ENCODE measurements around the gene BMPER.

Gene BMPER

GRCh38 chr7:34190299-34190698 lies 285.0 kb downstream of the BMPER start:
- Histone ChIP-seq H3K36me3 (ENCODE audit: control insufficient read depth in 2 of 2, insufficient read depth in 1 of 2, low read length in 2 of 2) (no peaks in the 10 kb centered on the region), H3K4me3 (ENCODE audit: low read depth, low read length) (no peak overlapping the region), H3K27ac (ENCODE audit: extremely low read depth, low read depth, low read length) (no peak overlapping the region), H3K4me1 (ENCODE audit: control insufficient read depth, insufficient read depth, low read length) (no peaks in the 10 kb centered on the region), H3K9me3 (ENCODE audit: control insufficient read depth, insufficient read depth, low read depth, low read length) (no peaks in the 10 kb centered on the region)
- POLR2A ChIA-PET: no interaction called here
- CTCF ChIA-PET: no interaction called here
- TF ChIP-seq, protein P1, sequence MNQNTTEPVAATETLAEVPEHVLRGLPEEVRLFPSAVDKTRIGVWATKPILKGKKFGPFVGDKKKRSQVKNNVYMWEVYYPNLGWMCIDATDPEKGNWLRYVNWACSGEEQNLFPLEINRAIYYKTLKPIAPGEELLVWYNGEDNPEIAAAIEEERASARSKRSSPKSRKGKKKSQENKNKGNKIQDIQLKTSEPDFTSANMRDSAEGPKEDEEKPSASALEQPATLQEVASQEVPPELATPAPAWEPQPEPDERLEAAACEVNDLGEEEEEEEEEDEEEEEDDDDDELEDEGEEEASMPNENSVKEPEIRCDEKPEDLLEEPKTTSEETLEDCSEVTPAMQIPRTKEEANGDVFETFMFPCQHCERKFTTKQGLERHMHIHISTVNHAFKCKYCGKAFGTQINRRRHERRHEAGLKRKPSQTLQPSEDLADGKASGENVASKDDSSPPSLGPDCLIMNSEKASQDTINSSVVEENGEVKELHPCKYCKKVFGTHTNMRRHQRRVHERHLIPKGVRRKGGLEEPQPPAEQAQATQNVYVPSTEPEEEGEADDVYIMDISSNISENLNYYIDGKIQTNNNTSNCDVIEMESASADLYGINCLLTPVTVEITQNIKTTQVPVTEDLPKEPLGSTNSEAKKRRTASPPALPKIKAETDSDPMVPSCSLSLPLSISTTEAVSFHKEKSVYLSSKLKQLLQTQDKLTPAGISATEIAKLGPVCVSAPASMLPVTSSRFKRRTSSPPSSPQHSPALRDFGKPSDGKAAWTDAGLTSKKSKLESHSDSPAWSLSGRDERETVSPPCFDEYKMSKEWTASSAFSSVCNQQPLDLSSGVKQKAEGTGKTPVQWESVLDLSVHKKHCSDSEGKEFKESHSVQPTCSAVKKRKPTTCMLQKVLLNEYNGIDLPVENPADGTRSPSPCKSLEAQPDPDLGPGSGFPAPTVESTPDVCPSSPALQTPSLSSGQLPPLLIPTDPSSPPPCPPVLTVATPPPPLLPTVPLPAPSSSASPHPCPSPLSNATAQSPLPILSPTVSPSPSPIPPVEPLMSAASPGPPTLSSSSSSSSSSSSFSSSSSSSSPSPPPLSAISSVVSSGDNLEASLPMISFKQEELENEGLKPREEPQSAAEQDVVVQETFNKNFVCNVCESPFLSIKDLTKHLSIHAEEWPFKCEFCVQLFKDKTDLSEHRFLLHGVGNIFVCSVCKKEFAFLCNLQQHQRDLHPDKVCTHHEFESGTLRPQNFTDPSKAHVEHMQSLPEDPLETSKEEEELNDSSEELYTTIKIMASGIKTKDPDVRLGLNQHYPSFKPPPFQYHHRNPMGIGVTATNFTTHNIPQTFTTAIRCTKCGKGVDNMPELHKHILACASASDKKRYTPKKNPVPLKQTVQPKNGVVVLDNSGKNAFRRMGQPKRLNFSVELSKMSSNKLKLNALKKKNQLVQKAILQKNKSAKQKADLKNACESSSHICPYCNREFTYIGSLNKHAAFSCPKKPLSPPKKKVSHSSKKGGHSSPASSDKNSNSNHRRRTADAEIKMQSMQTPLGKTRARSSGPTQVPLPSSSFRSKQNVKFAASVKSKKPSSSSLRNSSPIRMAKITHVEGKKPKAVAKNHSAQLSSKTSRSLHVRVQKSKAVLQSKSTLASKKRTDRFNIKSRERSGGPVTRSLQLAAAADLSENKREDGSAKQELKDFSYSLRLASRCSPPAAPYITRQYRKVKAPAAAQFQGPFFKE (tag by site-specific recombination; IDR thresholded peaks at IDR 0.05; ENCODE audit: borderline replicate concordance): no peak
- TF ChIP-seq ZNF184 (tag by site-specific recombination; IDR thresholded peaks at IDR 0.05): no peak
- TF ChIP-seq ZFP37 (tag by site-specific recombination; IDR thresholded peaks at IDR 0.05): no peak
- TF ChIP-seq, protein P2, sequence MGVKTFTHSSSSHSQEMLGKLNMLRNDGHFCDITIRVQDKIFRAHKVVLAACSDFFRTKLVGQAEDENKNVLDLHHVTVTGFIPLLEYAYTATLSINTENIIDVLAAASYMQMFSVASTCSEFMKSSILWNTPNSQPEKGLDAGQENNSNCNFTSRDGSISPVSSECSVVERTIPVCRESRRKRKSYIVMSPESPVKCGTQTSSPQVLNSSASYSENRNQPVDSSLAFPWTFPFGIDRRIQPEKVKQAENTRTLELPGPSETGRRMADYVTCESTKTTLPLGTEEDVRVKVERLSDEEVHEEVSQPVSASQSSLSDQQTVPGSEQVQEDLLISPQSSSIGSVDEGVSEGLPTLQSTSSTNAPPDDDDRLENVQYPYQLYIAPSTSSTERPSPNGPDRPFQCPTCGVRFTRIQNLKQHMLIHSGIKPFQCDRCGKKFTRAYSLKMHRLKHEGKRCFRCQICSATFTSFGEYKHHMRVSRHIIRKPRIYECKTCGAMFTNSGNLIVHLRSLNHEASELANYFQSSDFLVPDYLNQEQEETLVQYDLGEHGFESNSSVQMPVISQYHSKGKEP (tag by site-specific recombination; IDR thresholded peaks at IDR 0.05): no peak
- TF ChIP-seq ZNF324 (tag by site-specific recombination; IDR thresholded peaks at IDR 0.05): no peak
- TF ChIP-seq ZNF16 (tag by site-specific recombination; IDR thresholded peaks at IDR 0.05; ENCODE audit: low read depth): no peak
- TF ChIP-seq, protein P3, sequence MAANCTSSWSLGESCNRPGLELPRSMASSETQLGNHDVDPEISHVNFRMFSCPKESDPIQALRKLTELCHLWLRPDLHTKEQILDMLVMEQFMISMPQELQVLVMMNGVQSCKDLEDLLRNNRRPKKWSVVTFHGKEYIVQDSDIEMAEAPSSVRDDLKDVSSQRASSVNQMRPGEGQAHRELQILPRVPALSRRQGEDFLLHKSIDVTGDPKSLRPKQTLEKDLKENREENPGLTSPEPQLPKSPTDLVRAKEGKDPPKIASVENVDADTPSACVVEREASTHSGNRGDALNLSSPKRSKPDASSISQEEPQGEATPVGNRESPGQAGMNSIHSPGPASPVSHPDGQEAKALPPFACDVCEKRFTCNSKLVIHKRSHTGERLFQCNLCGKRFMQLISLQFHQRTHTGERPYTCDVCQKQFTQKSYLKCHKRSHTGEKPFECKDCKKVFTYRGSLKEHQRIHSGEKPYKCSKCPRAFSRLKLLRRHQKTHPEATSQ (tag by site-specific recombination; IDR thresholded peaks at IDR 0.05): no peak
- no peak for TF ChIP-seq GLI4 (tag by site-specific recombination; IDR thresholded peaks at IDR 0.05)
- TF ChIP-seq, protein P4, sequence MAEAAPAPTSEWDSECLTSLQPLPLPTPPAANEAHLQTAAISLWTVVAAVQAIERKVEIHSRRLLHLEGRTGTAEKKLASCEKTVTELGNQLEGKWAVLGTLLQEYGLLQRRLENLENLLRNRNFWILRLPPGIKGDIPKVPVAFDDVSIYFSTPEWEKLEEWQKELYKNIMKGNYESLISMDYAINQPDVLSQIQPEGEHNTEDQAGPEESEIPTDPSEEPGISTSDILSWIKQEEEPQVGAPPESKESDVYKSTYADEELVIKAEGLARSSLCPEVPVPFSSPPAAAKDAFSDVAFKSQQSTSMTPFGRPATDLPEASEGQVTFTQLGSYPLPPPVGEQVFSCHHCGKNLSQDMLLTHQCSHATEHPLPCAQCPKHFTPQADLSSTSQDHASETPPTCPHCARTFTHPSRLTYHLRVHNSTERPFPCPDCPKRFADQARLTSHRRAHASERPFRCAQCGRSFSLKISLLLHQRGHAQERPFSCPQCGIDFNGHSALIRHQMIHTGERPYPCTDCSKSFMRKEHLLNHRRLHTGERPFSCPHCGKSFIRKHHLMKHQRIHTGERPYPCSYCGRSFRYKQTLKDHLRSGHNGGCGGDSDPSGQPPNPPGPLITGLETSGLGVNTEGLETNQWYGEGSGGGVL (tag by site-specific recombination; IDR thresholded peaks at IDR 0.05): no peak
- TF ChIP-seq, protein P5, sequence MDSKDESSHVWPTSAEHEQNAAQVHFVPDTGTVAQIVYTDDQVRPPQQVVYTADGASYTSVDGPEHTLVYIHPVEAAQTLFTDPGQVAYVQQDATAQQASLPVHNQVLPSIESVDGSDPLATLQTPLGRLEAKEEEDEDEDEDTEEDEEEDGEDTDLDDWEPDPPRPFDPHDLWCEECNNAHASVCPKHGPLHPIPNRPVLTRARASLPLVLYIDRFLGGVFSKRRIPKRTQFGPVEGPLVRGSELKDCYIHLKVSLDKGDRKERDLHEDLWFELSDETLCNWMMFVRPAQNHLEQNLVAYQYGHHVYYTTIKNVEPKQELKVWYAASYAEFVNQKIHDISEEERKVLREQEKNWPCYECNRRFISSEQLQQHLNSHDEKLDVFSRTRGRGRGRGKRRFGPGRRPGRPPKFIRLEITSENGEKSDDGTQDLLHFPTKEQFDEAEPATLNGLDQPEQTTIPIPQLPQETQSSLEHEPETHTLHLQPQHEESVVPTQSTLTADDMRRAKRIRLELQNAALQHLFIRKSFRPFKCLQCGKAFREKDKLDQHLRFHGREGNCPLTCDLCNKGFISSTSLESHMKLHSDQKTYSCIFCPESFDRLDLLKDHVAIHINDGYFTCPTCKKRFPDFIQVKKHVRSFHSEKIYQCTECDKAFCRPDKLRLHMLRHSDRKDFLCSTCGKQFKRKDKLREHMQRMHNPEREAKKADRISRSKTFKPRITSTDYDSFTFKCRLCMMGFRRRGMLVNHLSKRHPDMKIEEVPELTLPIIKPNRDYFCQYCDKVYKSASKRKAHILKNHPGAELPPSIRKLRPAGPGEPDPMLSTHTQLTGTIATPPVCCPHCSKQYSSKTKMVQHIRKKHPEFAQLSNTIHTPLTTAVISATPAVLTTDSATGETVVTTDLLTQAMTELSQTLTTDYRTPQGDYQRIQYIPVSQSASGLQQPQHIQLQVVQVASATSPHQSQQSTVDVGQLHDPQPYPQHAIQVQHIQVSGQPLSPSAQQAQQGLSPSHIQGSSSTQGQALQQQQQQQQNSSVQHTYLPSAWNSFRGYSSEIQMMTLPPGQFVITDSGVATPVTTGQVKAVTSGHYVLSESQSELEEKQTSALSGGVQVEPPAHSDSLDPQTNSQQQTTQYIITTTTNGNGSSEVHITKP (tag by site-specific recombination; IDR thresholded peaks at IDR 0.05): no peak
- no peak for TF ChIP-seq PRDM6 (tag by site-specific recombination; IDR thresholded peaks at IDR 0.05)
- no peak for TF ChIP-seq ZNF548 (tag by site-specific recombination; IDR thresholded peaks at IDR 0.05)
- no peak for TF ChIP-seq ZNF223 (tag by site-specific recombination; IDR thresholded peaks at IDR 0.05)
- TF ChIP-seq MYNN (tag by site-specific recombination; IDR thresholded peaks at IDR 0.05; ENCODE audit: borderline replicate concordance): no peak
- TF ChIP-seq ZNF174 (tag by site-specific recombination; IDR thresholded peaks at IDR 0.05): no peak
- TF ChIP-seq ZBTB26 (tag by site-specific recombination; optimal IDR thresholded peaks at IDR 0.05): no peak
- TF ChIP-seq ZNF677 (tag by site-specific recombination; IDR thresholded peaks at IDR 0.05): no peak
- TF ChIP-seq SP2 (tag by site-specific recombination; IDR thresholded peaks at IDR 0.05): no peak
- TF ChIP-seq ZNF600 (tag by site-specific recombination; IDR thresholded peaks at IDR 0.05): no peak
- TF ChIP-seq ZNF530 (tag by site-specific recombination; IDR thresholded peaks at IDR 0.05; ENCODE audit: low read depth): no peak
